ENCODE results near the gene USP21.

USP21 gene

GRCh38 chr1:161185732-161186311, 26.5 kb downstream of the USP21 start:
- TF ChIP-seq GATA1 (IDR thresholded peaks at IDR 0.05; ENCODE audit: low read depth, low read length) (no peak), POLR2A (IDR thresholded peaks at IDR 0.05; ENCODE audit: low read length) (no peak)
- DNase-seq, result no peak

DNA sequence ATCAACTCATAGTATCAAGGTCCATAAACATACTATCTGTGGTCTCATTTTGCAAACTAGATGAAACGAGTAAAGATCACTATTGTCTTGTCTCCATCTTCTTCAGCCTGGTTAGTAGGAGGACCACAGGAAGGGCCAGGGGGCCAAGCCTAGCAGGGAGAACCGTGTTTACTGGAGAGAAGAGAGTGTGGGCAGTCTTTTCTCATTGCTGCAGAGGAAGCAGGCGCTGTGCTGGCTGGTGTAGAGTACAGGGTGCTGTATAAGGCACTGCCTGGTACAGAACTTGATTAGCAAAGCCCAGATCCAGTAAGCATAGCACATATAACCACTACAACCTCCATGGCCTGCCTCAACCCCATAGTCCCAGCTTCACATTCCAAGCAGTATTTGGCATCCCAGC, 28.0 kb downstream of the USP21 start:
- DNase-seq, result no peak
- no peak for TF ChIP-seq POLR2A (IDR thresholded peaks at IDR 0.05; ENCODE audit: low read length)
- TF ChIP-seq GATA1 (IDR thresholded peaks at IDR 0.05; ENCODE audit: low read depth, low read length), result no peak

- no peak for DNase-seq
These were observed 29.1 kb downstream of the USP21 start for GRCh38 chr1:161188381-161188780.

DNA sequence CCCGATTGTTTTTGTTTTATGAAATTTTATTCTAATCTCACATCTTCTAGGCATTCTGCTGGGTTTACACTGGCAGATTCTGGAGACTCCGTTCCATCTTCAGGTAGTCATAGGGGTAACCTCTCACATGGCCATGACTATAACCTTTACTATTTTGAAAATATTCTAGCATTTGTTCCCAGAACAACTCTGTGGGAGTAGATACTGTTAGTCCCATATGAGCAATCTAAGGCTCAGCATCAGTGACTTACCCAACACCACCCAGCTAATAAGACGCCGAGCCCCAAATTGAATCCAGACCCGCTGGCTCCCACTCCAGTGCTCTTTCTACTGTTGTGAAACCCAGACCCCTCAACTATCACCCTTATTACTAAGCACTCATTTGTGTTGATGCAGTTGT, 29.7 kb downstream of the USP21 start:
- TF ChIP-seq POLR2A (IDR thresholded peaks at IDR 0.05; ENCODE audit: low read length) (no peak), GATA1 (IDR thresholded peaks at IDR 0.05; ENCODE audit: low read depth, low read length) (no peak)

More at GRCh38 chr1:161188381-161188780, 29.1 kb downstream of the USP21 start:
- TF ChIP-seq GATA1 (IDR thresholded peaks at IDR 0.05; ENCODE audit: low read depth, low read length) (no peak), POLR2A (IDR thresholded peaks at IDR 0.05; ENCODE audit: low read length) (no peak)

GRCh38 chr1:161190962-161191521, 31.7 kb downstream of the USP21 start:
- no peak for DNase-seq
- TF ChIP-seq POLR2A (IDR thresholded peaks at IDR 0.05; ENCODE audit: low read length) (no peak), GATA1 (IDR thresholded peaks at IDR 0.05; ENCODE audit: low read depth, low read length) (no peak)

More for the DNA sequence above, 29.7 kb downstream of the USP21 start:
- DNase-seq, result no peak

GRCh38 chr1:161191971-161192370, 32.7 kb downstream of the USP21 start:
- TF ChIP-seq POLR2A (IDR thresholded peaks at IDR 0.05; ENCODE audit: low read length) (no peak), GATA1 (IDR thresholded peaks at IDR 0.05; ENCODE audit: low read depth, low read length) (no peak)

DNA sequence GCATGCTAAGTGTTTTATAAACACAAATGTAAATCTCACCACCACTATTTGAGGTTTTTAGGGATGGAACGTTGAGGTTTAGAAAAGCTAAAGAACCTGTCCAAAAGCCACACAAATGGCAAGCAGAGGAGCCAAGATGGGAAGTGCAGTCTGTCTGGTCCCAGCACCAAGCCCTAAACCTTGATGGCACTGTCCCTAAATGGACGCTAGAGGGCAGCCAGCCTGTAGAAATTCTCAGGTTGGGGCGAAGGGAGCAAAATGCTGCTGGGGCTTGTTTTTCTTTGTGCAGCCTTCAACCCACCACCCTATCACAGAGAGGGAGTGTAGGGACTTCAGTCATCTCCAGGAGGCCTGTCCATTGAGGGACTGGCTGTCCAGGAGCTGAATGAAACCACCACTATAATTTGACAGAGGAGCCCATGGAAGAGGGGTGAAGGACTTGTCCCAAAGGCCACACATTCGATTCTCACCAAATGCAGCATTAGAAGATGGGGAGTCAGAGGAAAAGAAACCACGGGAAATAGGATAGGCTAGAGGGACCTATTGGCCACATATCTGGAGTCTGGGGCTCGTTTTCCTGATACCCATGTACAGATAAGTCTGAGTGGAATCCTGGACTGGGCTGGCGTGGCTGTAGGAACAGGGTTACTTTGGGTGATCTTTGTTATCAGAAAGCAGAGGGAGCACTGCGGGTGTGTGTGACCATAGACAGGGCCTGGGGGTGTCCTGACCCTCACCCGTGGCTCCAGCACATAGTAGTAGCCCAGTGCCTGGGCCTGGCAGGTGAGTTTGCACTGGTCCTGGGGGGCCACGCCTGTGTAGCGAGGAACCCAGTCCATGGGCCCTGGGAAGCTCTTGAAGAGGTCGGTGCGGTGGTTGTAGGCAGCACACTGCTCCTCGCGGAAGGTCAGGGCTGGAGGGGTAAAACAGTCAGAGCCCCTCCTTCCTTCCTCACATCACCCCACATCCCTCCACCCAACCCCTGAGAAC, 33.5 kb downstream of the USP21 start:
- DNase-seq, result peak; percentile 81 to 88

More at GRCh38 chr1:161191971-161192370, 32.7 kb downstream of the USP21 start:
- no peak for DNase-seq

GRCh38 chr1:161193561-161194235, 34.4 kb downstream of the USP21 start:
- DNase-seq, result no peak
- TF ChIP-seq POLR2A (IDR thresholded peaks at IDR 0.05; ENCODE audit: low read length) (no peak), GATA1 (IDR thresholded peaks at IDR 0.05; ENCODE audit: low read depth, low read length) (no peak)

More for the DNA sequence above, 33.5 kb downstream of the USP21 start:
- no peak for TF ChIP-seq GATA1 (IDR thresholded peaks at IDR 0.05; ENCODE audit: low read depth, low read length)
- TF ChIP-seq POLR2A (IDR thresholded peaks at IDR 0.05; ENCODE audit: low read length), result no peak

DNA sequence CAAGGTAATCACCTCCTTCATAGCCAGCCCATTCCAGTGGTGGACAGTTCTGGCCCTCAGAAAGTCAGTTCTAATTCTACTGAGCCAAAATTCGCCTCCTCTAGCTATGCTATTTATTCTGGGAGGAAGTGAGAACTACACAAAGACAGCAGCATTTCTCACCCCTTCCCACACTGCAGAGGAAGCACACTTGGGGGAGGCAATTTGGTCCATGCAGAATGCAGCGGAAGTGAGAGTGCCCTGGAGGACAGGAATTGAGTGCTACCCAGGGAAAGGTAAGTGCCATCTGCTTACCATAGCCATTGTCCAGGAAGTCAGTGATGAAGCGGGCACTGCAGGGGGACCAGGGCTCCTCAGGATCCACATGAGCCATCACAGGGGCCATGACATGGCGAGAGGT, 35.9 kb downstream of the USP21 start:
- TF ChIP-seq POLR2A (IDR thresholded peaks at IDR 0.05; ENCODE audit: low read length) (no peak), GATA1 (IDR thresholded peaks at IDR 0.05; ENCODE audit: low read depth, low read length) (no peak)
- no peak for DNase-seq

DNA sequence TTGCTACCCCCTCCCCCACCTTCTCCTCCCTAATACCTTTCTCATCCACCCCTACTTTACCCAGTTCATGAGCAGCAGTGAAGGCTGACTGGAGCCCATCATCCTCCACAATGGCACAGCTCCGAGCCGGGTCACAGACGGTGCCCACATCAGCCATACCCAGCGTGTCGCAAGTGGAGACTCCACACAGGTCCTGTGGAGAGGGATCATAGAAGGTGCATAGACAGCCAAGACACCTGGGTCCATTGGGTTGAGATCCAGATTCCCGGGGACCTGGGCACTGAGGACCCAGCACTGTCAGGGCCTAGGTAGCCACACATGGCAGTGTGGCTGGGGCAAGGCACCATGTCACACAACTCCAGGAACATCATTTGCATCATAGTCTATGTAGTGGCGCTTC, 36.8 kb downstream of the USP21 start:
- TF ChIP-seq POLR2A (IDR thresholded peaks at IDR 0.05; ENCODE audit: low read length) (no peak), GATA1 (IDR thresholded peaks at IDR 0.05; ENCODE audit: low read depth, low read length) (no peak)
- no peak for DNase-seq

GRCh38 chr1:161196521-161197451, 37.5 kb downstream of the USP21 start:
- DNase-seq, result no peak

DNA sequence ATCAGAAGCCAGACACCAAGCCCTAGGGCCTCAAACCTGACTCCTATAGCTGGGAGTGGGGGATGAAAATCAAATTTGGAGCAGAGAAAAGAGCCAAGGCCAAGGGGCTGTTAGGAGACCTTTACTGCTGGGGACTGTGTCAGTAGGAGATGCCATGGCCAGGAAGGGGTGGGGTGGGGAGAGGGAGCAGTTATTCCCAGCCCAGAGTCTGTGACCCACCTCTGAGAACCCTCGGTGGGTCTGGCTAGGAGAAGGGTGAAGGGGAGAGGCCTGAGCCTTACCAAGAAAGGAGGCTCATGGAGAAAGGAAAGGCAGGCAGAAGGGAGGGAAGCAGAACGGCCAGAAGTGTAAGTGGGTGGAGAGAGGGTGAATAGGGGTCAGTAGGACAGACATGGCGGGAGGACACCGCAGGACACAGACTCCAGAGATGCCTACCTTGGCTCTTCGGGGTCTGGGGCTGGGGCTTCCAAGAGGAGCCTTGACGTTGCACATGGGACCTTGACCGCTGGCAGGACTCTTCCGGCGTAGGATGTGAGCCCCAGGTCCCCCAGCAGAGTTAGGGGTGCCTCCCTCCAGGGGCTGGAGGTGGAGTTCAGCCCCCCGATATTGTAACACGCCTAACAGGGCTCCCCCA, 38.4 kb downstream of the USP21 start:
- DNase-seq, result no peak
- TF ChIP-seq GATA1 (IDR thresholded peaks at IDR 0.05; ENCODE audit: low read depth, low read length), result no peak
- TF ChIP-seq POLR2A (IDR thresholded peaks at IDR 0.05; ENCODE audit: low read length), result no peak

More at GRCh38 chr1:161196521-161197451, 37.5 kb downstream of the USP21 start:
- TF ChIP-seq POLR2A (IDR thresholded peaks at IDR 0.05; ENCODE audit: low read length), result no peak
- TF ChIP-seq GATA1 (IDR thresholded peaks at IDR 0.05; ENCODE audit: low read depth, low read length), result no peak

Data from erythroblast (primary cell).